ENCODE results near the gene APBA1.

DNA sequence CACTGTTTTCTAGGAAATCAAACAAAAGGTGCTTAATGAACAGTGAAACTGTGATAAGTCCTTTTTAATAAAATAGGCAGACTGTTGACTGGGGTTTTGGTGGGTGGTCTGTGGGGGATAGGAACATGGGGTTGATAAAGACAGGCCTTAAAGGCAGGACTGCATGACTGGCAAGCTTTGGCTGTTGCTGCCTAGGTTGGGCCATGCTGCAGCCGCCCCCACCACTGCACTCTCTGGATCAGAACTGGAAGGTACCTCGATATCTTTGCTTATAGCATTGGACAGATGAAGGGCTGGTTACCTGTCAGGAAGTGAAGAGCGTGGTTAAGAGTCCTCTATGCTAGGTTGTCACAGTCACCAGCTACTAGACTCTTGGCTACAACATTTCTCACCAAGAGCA is 24.4 kb downstream of the APBA1 start:
- TF ChIP-seq, protein P1, sequence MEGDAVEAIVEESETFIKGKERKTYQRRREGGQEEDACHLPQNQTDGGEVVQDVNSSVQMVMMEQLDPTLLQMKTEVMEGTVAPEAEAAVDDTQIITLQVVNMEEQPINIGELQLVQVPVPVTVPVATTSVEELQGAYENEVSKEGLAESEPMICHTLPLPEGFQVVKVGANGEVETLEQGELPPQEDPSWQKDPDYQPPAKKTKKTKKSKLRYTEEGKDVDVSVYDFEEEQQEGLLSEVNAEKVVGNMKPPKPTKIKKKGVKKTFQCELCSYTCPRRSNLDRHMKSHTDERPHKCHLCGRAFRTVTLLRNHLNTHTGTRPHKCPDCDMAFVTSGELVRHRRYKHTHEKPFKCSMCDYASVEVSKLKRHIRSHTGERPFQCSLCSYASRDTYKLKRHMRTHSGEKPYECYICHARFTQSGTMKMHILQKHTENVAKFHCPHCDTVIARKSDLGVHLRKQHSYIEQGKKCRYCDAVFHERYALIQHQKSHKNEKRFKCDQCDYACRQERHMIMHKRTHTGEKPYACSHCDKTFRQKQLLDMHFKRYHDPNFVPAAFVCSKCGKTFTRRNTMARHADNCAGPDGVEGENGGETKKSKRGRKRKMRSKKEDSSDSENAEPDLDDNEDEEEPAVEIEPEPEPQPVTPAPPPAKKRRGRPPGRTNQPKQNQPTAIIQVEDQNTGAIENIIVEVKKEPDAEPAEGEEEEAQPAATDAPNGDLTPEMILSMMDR (IDR thresholded peaks at IDR 0.05; ENCODE audit: borderline replicate concordance, extremely low read depth, low read length, poor library complexity, severe bottlenecking), result no peak
- TF ChIP-seq EZH2 (IDR thresholded peaks at IDR 0.05; ENCODE audit: borderline replicate concordance, low read depth, low read length, severe bottlenecking), result no peak
